GM12878 (cell line): ENCODE results near the gene BCAR3. TPM values are rescaled to one million over a fixed set of nuclear protein-coding genes. Genes with fewer than 3 reads are reported as not detected.

Source experiments
- ATAC-seq: fragments of 200-7000 bp; cut with Tn5 transposase; 3 replicates; pipeline ENCODE4 v1.9.1; 2020; ENCODE audit warnings: mild to moderate bottlenecking, moderate library complexity
- BruUV-seq: library from RNA; stranded (reverse); fragments of 400-500 nt; replicated peaks from 2 replicates; lab custom pipeline; 2021; lab: Mats Ljungman, UMichigan
- CTCF ChIA-PET: fragments of 300-600 bp; sonication (Branson Sonifier 250); formaldehyde crosslinking; extraction: SDS; loops from one replicate; lab custom pipeline; 2021; ENCODE audit warnings: inconsistent platforms; lab: Yijun Ruan, JAX
- POLR2A ChIA-PET: fragments of 350-600 bp; formaldehyde crosslinking; extraction: SDS; loops from one replicate; lab custom pipeline; 2021; ENCODE audit warnings: inconsistent platforms; lab: Charles Lee
- RAD21 ChIA-PET: fragments of 300-600 bp; sonication (Branson Sonifier 250); formaldehyde crosslinking; loops from one replicate; lab custom pipeline; 2023; ENCODE audit warnings: antibody characterized with exemption; ENCODE audit not compliant: unreplicated experiment; lab: Charles Lee
- SMC1A ChIA-PET: fragments of 300-600 bp; sonication (Branson Sonifier 250); formaldehyde crosslinking; loops from one replicate; lab custom pipeline; 2023; ENCODE audit not compliant: unreplicated experiment, uncharacterized antibody; lab: Charles Lee
- DNase-seq: peaks from one replicate; pipeline ENCODE4 v3.0.0-alpha.2; 2011; ENCODE audit warnings: low read depth, low spot score
- FAIRE-seq: peaks from 3 replicates; lab custom pipeline; 2011; peaks lifted over from hg19 to GRCh38; lab: Jason Lieb, UNC
- H2AFZ ChIP-seq: 2 replicates; pipeline ENCODE4 v1.6.0; 2011; ENCODE audit warnings: low read depth, low read length, control low read depth; ENCODE audit not compliant: control insufficient read depth
- H3K27ac ChIP-seq: 2 replicates; pipeline ENCODE4 v1.5.1; 2011; ENCODE audit warnings: control low read depth; ENCODE audit not compliant: control insufficient read depth, insufficient read depth
- H3K27me3 ChIP-seq, 2 experiments: replicated peaks in 1 of 2; 2 replicates each; pipeline versions ENCODE4 v1.6.0 to v1.6.1; 2011; ENCODE audit warnings: low read length in 1 of 2; ENCODE audit not compliant: control insufficient read depth in 2 of 2, insufficient read depth in 2 of 2
- H3K36me3 ChIP-seq, 2 experiments: 2 replicates each; pipeline ENCODE4 v1.5.1; 2011; ENCODE audit warnings: low read length in 1 of 2; ENCODE audit not compliant: control insufficient read depth in 2 of 2, insufficient read depth in 2 of 2
- H3K4me1 ChIP-seq: 2 replicates; pipeline ENCODE4 v1.6.1; 2011; ENCODE audit warnings: mild to moderate bottlenecking, low read length, moderate library complexity, mixed read lengths; ENCODE audit not compliant: control insufficient read depth, insufficient read depth
- H3K4me2 ChIP-seq: 2 replicates; pipeline ENCODE4 v1.6.0; 2011; ENCODE audit warnings: control low read depth; ENCODE audit not compliant: control insufficient read depth, insufficient read depth
- H3K4me3 ChIP-seq: fragments of 200-600 bp; sonication (generic); 2 replicates; pipeline ENCODE4 v1.5.1; 2016
- H3K79me2 ChIP-seq: 2 replicates; pipeline ENCODE4 v1.6.0; 2011; ENCODE audit warnings: low read length; ENCODE audit not compliant: control insufficient read depth, insufficient read depth
- H3K9ac ChIP-seq: 2 replicates; pipeline ENCODE4 v1.8.0; 2011; ENCODE audit warnings: low read length, control low read depth, mixed read lengths; ENCODE audit not compliant: control insufficient read depth, insufficient read depth
- H3K9me3 ChIP-seq: replicated peaks from 3 replicates; pipeline ENCODE4 v1.5.1; 2011; ENCODE audit warnings: mild to moderate bottlenecking, low read length; ENCODE audit not compliant: control insufficient read depth, insufficient read depth
- H4K20me1 ChIP-seq: 2 replicates; pipeline ENCODE4 v1.6.0; 2011; ENCODE audit not compliant: control insufficient read depth, insufficient read depth
- CHD4 ChIP-seq: fragments of 200-600 bp; sonication (generic); IDR thresholded peaks from 2 replicates; pipeline ENCODE4 v1.6.1; 2016; ENCODE audit warnings: mild to moderate bottlenecking
- FOS ChIP-seq: IDR thresholded peaks from 3 replicates; pipeline ENCODE4 v1.6.1; 2011; ENCODE audit warnings: borderline replicate concordance; ENCODE audit not compliant: insufficient read length; ENCODE audit errors: extremely low read depth
- HDGF ChIP-seq: fragments of 450-650 bp; IDR thresholded peaks from 2 replicates; pipeline ENCODE4 v1.6.1; 2016; ENCODE audit warnings: antibody characterized with exemption
- LARP7 ChIP-seq: fragments of 450-650 bp; IDR thresholded peaks from 2 replicates; pipeline ENCODE4 v1.6.1; 2017; ENCODE audit warnings: mild to moderate bottlenecking
- NFXL1 ChIP-seq: fragments of 450-650 bp; IDR thresholded peaks from 2 replicates; pipeline ENCODE4 v1.6.1; 2017; ENCODE audit warnings: antibody characterized with exemption, mild to moderate bottlenecking, borderline replicate concordance
- RFX5 ChIP-seq: IDR thresholded peaks from 2 replicates; pipeline ENCODE4 v1.6.1; 2011; ENCODE audit warnings: low read depth, low read length, improper control_type of control experiment
- SIN3A ChIP-seq: IDR thresholded peaks from 2 replicates; pipeline ENCODE4 v1.6.1; 2012; ENCODE audit warnings: low read depth, low read length, improper control_type of control experiment
- STAT3 ChIP-seq: IDR thresholded peaks from 2 replicates; pipeline ENCODE4 v1.6.1; 2011; ENCODE audit warnings: low read depth, low read length, improper control_type of control experiment
- SUZ12 ChIP-seq: fragments of 200-600 bp; sonication (generic); IDR thresholded peaks from one replicate; pipeline ENCODE4 v1.6.1; 2018; ENCODE audit warnings: antibody characterized with exemption, mild to moderate bottlenecking; ENCODE audit not compliant: unreplicated experiment
- TCF12 ChIP-seq: IDR thresholded peaks from 2 replicates; pipeline ENCODE4 v1.6.1; 2011; ENCODE audit warnings: low read depth, mild to moderate bottlenecking, low read length
- YY1 ChIP-seq: IDR thresholded peaks from 2 replicates; pipeline ENCODE4 v1.6.1; 2011; ENCODE audit warnings: low read depth, mild to moderate bottlenecking, low read length
- WGBS: methylation state at CpG from one replicate; pipeline ENCODE4 v1.1.6; 2016; ENCODE audit warnings: low lambda C conversion rate; ENCODE audit not compliant: insufficient replicate concordance, insufficient coverage; ENCODE audit errors: missing lambda C conversion rate; 5-methylcytosine and 5-hydroxymethylcytosine counted together
- in situ Hi-C: fragments of 300-500 bp; cut with MboI; formaldehyde crosslinking; loops from 9 replicates; pipeline ENCODE4 v1.14.3; 2018; ENCODE audit warnings: mixed read lengths
- intact Hi-C: fragments of 100-400 bp; cut with micrococcal nuclease; formaldehyde crosslinking; loops from one replicate; pipeline ENCODE4 v1.14.2; 2022; ENCODE audit not compliant: unreplicated experiment
- polyA plus RNA-seq, 11 experiments: library from polyadenylated mRNA; depleted of rRNA in 4 of 11; unstranded in 6 of 11; stranded (reverse) in 5 of 11; fragments of >200 nt; fragmentation: Nextera tagmentation in 4 of 11; fragmentation: Illumina TruSeq in 1 of 11; extraction: Ambion mirVana in 4 of 11; extraction: Trizol in 1 of 11; gene quantifications; 1 replicate in 1 of 11; 2 replicates in 10 of 11; pipeline versions ENCODE4 v1.2.1 to v1.2.3, GENCODE V29; 2011 to 2016; ENCODE audit warnings: inconsistent platforms in 2 of 11, missing spikeins in 2 of 11, low read depth in 1 of 11
- total RNA-seq, 4 experiments: library from RNA; depleted of rRNA in 3 of 4; stranded (reverse); fragments of >200 nt in 3 of 4; fragmentation: Illumina TruSeq in 1 of 4; extraction: Trizol in 1 of 4; gene quantifications; 2 replicates each; pipeline versions ENCODE4 v1.2.1 to v1.2.3, GENCODE V29; 2013 to 2021
- TF ChIP-seq, protein P1 (sequence below): IDR thresholded peaks from 2 replicates; pipeline ENCODE4 v1.6.1; 2011; ENCODE audit warnings: low read depth, mild to moderate bottlenecking, low read length, moderate library complexity, borderline replicate concordance; ENCODE audit errors: extremely low read depth
- TF ChIP-seq, protein P2 (sequence below): IDR thresholded peaks from 2 replicates; pipeline ENCODE4 v1.6.1; 2012; ENCODE audit warnings: low read depth, low read length, improper control_type of control experiment
- TF ChIP-seq, protein P3 (sequence below): fragments of 450-650 bp; formaldehyde crosslinking; IDR thresholded peaks from 2 replicates; pipeline ENCODE4 v1.4.0; 2022; ENCODE audit warnings: mild to moderate bottlenecking, moderate library complexity

Gene BCAR3
- total and polyA plus RNA-seq, 10 of the 15 experiments (the other 5 are each of a cell fraction or from before 2014, with no cell fraction given), result 1.3 to 6.6 (median 1.8) TPM

DNA sequence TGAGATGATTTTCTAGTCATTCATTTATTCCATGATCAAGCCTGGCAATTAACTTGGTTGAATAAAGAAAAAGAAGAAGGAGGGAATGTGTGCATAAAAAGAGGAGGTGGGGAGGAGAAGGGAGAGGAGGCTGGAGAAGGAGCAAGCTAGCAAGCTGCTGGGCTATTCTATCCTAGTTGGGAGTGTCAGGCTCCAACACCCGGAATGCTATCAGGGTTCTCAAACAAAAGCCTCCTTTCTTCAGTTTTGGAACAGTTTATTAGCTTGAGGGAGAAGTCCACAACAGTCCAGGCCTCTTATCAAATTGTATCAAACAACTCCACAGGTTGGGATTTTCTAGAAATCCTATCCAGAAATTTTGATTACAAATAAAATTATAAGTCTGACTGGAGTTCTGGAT, 80.0 kb downstream of the BCAR3 start:
- CTCF ChIA-PET, result no interaction called here
- BruUV-seq, result no TSS peak
- SMC1A ChIA-PET, result interaction anchor here (1.6 kb wide), 1 partner anchor 10 kb away, joined by 4 read pairs; no protein-coding TSS in a partner anchor
- ATAC-seq (no peak), DNase-seq (no peak), FAIRE-seq (no peak)
- H3K27ac ChIP-seq, result no peak overlapping the region
- no peak overlapping the region for H3K4me3 ChIP-seq
- H3K27me3 ChIP-seq, result peaks cover 0 to 2% of the 10 kb centered on the region in 2 experiments; a peak in 3 of 4 replicates
- RAD21 ChIA-PET, result no interaction called here
- in situ Hi-C loops (no loop called here), intact Hi-C loops (no loop called here)
- H3K79me2 ChIP-seq, result no peaks in the 10 kb centered on the region
- no peak overlapping the region for H2AFZ ChIP-seq
- POLR2A ChIA-PET, result interaction anchor here (1.0 kb wide), 1 partner anchor 9 kb away, joined by 3 read pairs; no protein-coding TSS in a partner anchor
- H3K9ac ChIP-seq, result no peak overlapping the region
- TF ChIP-seq SUZ12 (no peak), LARP7 (no peak), RFX5 (no peak)
- TF ChIP-seq, protein P1, sequence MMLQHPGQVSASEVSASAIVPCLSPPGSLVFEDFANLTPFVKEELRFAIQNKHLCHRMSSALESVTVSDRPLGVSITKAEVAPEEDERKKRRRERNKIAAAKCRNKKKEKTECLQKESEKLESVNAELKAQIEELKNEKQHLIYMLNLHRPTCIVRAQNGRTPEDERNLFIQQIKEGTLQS, result no peak
- H3K4me2 ChIP-seq, result no peak overlapping the region
- H3K36me3 ChIP-seq, result no peaks in the 10 kb centered on the region
- H3K4me1 ChIP-seq, result no peaks in the 10 kb centered on the region
- H3K9me3 ChIP-seq, result no peaks in the 10 kb centered on the region; the same call in 2 of the 3 replicates
- H4K20me1 ChIP-seq, result peaks cover 4% of the 10 kb centered on the region
- WGBS, result 91% methylated on average over 1 of the region's 1 CpG

DNA sequence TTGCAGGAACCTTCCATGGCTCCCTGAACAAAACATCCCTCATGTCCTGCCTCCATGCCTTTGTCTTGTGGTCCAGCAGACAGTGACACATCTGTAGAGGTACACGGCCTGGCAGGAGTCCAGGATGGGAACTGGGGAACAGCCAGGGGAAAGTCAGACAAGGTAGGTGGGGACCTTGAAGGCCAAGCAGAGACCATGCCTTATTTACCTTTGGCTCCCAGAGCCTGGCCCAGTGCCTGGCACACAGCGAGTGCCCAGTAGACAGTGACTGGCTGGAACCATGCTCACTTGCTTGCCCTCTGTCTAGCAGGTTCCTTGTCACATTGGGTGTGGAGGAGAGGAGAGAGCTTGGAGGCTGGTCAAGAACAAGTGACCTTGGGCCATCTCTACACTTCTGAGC, 81.0 kb downstream of the BCAR3 start:
- RAD21 ChIA-PET, result no interaction called here
- in situ Hi-C loops, result no loop called here
- TF ChIP-seq YY1, result no peak
- TF ChIP-seq NFXL1, result no peak
- TF ChIP-seq SIN3A, result no peak
- TF ChIP-seq TCF12, result no peak
- TF ChIP-seq, protein P2, sequence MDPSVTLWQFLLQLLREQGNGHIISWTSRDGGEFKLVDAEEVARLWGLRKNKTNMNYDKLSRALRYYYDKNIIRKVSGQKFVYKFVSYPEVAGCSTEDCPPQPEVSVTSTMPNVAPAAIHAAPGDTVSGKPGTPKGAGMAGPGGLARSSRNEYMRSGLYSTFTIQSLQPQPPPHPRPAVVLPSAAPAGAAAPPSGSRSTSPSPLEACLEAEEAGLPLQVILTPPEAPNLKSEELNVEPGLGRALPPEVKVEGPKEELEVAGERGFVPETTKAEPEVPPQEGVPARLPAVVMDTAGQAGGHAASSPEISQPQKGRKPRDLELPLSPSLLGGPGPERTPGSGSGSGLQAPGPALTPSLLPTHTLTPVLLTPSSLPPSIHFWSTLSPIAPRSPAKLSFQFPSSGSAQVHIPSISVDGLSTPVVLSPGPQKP, result no peak
- TF ChIP-seq STAT3, result no peak
- TF ChIP-seq CHD4, result no peak
- TF ChIP-seq, protein P3, sequence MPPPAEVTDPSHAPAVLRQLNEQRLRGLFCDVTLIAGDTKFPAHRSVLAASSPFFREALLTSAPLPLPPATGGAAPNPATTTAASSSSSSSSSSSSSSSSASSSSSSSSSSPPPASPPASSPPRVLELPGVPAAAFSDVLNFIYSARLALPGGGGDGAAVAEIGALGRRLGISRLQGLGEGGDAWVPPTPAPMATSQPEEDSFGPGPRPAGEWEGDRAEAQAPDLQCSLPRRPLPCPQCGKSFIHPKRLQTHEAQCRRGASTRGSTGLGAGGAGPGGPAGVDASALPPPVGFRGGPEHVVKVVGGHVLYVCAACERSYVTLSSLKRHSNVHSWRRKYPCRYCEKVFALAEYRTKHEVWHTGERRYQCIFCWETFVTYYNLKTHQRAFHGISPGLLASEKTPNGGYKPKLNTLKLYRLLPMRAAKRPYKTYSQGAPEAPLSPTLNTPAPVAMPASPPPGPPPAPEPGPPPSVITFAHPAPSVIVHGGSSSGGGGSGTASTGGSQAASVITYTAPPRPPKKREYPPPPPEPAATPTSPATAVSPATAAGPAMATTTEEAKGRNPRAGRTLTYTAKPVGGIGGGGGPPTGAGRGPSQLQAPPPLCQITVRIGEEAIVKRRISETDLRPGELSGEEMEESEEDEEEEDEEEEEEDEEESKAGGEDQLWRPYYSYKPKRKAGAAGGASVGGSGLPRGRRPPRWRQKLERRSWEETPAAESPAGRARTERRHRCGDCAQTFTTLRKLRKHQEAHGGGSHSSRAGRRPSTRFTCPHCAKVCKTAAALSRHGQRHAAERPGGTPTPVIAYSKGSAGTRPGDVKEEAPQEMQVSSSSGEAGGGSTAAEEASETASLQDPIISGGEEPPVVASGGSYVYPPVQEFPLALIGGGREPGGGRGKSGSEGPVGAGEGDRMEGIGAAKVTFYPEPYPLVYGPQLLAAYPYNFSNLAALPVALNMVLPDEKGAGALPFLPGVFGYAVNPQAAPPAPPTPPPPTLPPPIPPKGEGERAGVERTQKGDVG, result no peak
- no peak for TF ChIP-seq HDGF
- no peak for TF ChIP-seq FOS

More for the DNA sequence above, 81.0 kb downstream of the BCAR3 start:
- H3K27me3 ChIP-seq, result peaks cover 0 to 2% of the 10 kb centered on the region in 2 experiments; a peak in 3 of 4 replicates
- no peak for ATAC-seq
- H3K27ac ChIP-seq, result no peak overlapping the region
- H4K20me1 ChIP-seq, result peaks cover 7% of the 10 kb centered on the region
- H2AFZ ChIP-seq, result no peak overlapping the region
- H3K9ac ChIP-seq, result no peak overlapping the region
- FAIRE-seq, result no peak
- ChIA-PET SMC1A (interaction anchor here (1.6 kb wide), 1 partner anchor 9 kb away, joined by 4 read pairs; no protein-coding TSS in a partner anchor), CTCF (interaction anchor here (0.6 to 2.2 kb wide), 3 partner anchors 12 to 213 kb away, joined by 5 to 7 read pairs (median 5); no protein-coding TSS in a partner anchor), POLR2A (no interaction called here)
- no peak overlapping the region for H3K4me2 ChIP-seq
- no peaks in the 10 kb centered on the region for H3K36me3 ChIP-seq
- no peaks in the 10 kb centered on the region; the same call in 2 of the 3 replicates for H3K9me3 ChIP-seq
- no peaks in the 10 kb centered on the region for H3K4me1 ChIP-seq
- H3K79me2 ChIP-seq, result no peaks in the 10 kb centered on the region
- 91% methylated on average over 2 of the region's 2 CpGs for WGBS
- intact Hi-C loops, result no loop called here
- no TSS peak for BruUV-seq
- H3K4me3 ChIP-seq, result no peak overlapping the region
- no peak for DNase-seq
